Measurements from ENCODE around the gene C12orf57.

C12orf57 gene

DNA sequence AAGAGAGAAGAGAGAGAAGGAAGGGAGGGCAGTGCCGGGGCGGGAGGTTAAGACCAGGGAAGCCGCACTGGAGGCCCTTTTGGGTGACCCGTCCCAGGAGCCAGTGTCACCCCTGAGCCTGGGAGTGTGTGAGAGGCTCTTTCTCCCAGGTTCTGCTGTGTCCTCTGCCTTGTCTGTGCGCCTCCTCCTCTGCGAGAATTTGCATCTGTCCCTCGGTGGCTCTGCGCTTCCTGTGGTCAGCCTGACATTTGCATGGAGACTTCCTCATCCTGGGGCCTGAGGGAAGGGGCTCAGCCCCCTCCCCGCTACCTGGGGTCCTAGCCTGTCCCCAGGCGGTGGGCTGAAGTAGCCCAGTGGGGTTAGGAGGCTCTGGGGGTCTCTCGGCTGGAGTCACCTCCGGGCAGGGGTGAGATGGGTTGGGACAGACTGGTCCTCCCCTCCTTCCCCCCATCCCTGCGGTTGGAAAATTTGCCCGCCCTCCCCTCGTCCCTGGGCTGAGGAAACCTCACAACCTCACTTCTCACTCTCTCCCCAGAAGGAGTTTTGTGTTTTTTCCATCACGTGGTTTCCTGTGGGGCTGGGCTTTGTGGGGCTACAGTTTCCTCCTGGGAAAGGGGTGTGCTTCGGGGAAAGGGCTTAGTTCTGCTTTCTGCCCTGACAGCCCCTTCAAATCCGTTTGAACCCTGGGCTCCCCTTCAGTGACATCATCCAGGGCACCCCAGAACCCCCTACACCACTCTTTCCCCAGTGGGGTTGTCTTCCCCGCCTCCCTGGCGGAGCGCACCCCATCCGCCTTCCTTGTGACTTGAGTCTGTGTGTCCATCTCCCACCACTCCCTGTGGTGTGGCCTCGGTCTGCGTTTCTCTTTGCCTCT lies 9.9 kb downstream of the C12orf57 start:
- DNase-seq (ENCODE audit: low spot score), result peak; percentile 82

GRCh38 chr12:6954316-6955107 lies 10.7 kb downstream of the C12orf57 start:
- no peak for DNase-seq (ENCODE audit: low spot score)

- no peak for DNase-seq (ENCODE audit: low spot score)
Observed at GRCh38 chr12:6955108-6956020, 11.5 kb downstream of the C12orf57 start.

DNA sequence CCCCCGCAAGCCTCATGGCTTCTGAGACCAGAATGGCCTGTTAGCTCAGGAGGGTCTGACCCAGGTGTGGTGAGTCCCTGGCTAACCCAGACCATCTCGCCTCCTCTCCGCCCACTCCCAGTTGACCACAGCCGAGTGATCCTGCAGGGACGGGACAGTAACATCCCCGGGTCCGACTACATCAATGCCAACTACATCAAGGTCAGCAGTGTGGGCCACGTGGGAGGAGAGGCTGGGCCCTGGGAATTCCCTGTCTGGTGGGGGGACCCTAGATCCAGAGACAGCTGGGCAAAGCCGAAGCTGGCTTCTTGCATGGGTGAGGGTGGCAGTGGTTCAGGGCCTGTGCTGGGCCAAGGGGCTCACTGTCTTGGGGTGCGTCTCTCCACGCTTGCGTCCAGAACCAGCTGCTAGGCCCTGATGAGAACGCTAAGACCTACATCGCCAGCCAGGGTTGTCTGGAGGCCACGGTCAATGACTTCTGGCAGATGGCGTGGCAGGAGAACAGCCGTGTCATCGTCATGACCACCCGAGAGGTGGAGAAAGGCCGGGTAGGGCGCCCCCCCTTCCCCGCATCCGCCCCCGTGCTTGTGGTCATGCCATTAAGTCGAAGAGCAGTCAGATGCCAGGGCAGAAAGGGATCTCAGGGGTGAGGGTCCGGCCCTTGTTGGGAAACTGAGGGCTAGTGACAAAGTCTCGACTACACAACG lies 12.4 kb downstream of the C12orf57 start:
- DNase-seq (ENCODE audit: low spot score), result peak; percentile 36

GRCh38 chr12:6957151-6957701 lies 13.4 kb downstream of the C12orf57 start:
- DNase-seq (ENCODE audit: low spot score), result peak; percentile 51

- no peak for DNase-seq (ENCODE audit: low spot score)
Observed at GRCh38 chr12:6957741-6958608, 14.2 kb downstream of the C12orf57 start.

DNA sequence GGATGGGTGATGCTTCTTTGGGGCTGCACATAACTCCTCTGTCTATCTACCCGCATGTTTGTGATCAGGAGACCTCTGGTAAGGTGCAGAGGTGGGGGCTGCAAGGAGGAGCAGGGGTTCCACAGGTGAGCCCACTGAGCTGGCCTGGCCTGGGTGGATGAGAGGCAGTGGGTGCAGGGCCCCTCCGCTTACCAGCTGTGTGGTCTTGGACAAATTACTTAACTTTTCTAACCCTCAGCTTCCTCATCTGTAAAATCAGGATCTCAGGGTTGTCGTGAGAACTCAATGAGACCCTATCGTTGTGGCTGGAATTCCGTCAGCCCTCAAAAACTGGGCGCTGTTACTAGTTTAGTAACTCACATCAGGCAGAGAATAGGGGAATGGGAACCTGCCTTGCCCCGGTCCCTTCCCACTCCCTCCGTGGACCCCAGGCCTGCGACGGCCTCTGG lies 14.8 kb downstream of the C12orf57 start:
- no peak for DNase-seq (ENCODE audit: low spot score)

- DNase-seq (ENCODE audit: low spot score), result peak; percentile 86
Observed at GRCh38 chr12:6959058-6959804, 15.4 kb downstream of the C12orf57 start.

DNA sequence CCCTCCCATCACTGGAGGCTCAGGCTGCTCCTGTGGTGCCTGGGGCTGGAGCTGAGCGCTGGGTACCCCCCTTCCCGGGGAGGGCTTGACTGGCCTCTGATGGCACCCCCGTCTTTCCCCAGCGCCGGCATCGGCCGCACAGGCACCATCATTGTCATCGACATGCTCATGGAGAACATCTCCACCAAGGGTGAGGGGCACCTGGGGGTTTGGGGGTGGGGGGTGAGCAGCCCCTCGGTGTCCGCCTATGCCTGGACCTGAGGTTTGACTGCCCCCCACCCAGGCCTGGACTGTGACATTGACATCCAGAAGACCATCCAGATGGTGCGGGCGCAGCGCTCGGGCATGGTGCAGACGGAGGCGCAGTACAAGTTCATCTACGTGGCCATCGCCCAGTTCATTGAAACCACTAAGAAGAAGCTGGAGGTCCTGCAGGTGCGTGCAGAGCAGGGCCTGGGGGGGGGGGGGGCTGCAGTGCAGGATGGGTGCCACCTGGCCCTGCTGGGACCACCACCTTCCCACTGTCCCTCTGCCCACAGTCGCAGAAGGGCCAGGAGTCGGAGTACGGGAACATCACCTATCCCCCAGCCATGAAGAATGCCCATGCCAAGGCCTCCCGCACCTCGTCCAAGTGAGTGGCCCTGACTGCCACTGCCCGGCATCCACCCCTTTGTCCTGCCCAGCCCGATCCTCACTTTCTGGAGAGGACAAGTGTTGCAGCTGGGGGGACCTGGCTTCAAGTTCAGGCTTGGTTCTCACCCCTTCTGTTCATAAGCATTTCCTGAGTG lies 16.2 kb downstream of the C12orf57 start:
- no peak for DNase-seq (ENCODE audit: low spot score)

- peak; percentile 42 for DNase-seq (ENCODE audit: low spot score)
Observed at GRCh38 chr12:6960593-6961277, 16.9 kb downstream of the C12orf57 start.

DNA sequence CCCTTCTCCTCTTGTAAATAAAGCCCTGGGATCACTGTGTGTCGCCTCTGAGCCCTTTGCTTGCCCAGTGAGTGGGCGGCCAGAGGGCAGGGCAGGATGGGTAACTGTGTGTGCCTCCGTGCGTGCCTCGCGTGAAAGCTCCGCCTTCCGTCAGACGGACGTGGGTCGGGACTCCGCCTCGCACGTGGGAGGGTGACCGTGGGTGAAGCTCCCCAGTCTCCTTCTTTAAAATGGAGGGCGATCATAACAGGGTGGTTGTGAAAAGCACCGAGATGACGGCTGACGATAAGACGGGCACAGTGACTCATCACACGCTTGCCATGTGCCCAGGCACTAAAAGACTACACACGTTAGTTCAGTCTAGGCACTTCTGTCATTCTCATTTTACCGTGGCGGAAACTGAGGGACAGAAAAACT lies 17.5 kb downstream of the C12orf57 start:
- DNase-seq (ENCODE audit: low spot score), result peak; percentile 96

GRCh38 chr12:6961695-6962284 lies 18.0 kb downstream of the C12orf57 start:
- DNase-seq (ENCODE audit: low spot score), result no peak

- DNase-seq (ENCODE audit: low spot score), result no peak
Observed at GRCh38 chr12:6962285-6963015, 18.6 kb downstream of the C12orf57 start.

- no peak for DNase-seq (ENCODE audit: low spot score)
Observed at GRCh38 chr12:6963016-6963731, 19.4 kb downstream of the C12orf57 start.

DNA sequence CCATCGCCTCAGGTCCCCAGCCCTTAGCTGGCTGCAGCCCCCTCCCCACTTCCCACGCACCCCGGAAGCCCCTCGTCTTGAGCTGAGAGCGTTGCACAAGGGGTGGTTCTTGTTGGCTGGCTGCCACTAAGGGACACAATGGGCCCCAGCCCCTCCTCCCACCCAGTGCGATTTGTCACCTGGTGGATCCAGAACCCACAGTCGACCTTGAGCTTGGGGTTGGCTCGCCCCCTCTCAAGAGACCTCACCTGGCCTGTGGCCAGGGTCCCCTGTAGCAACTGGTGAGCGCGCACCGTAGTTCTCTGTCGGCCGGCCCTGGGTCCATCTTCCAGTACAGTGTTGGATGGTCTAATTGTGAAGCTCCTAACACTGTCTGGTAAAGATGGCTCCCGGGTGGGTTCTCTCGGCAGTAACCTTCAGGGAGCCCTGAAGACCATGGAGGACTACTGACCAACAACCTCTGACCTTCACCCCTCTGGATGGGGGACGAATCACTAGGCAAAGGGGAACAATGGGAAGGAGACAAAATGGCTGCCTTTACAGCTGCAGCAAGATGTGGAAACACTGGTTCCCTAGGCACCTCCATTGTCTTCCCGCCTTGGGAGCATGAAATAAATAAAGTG lies 20.1 kb downstream of the C12orf57 start:
- DNase-seq (ENCODE audit: low spot score), result no peak

- no peak for DNase-seq (ENCODE audit: low spot score)
Observed at GRCh38 chr12:6964605-6965025, 20.8 kb downstream of the C12orf57 start.

Measured in CD4-positive, alpha-beta T cell treated with Interleukin-2 at 100 ng/mL for 4 hours (primary cell).